ENCODE results near the gene ACP2.

ACP2 gene, protein sequence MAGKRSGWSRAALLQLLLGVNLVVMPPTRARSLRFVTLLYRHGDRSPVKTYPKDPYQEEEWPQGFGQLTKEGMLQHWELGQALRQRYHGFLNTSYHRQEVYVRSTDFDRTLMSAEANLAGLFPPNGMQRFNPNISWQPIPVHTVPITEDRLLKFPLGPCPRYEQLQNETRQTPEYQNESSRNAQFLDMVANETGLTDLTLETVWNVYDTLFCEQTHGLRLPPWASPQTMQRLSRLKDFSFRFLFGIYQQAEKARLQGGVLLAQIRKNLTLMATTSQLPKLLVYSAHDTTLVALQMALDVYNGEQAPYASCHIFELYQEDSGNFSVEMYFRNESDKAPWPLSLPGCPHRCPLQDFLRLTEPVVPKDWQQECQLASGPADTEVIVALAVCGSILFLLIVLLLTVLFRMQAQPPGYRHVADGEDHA

DNA sequence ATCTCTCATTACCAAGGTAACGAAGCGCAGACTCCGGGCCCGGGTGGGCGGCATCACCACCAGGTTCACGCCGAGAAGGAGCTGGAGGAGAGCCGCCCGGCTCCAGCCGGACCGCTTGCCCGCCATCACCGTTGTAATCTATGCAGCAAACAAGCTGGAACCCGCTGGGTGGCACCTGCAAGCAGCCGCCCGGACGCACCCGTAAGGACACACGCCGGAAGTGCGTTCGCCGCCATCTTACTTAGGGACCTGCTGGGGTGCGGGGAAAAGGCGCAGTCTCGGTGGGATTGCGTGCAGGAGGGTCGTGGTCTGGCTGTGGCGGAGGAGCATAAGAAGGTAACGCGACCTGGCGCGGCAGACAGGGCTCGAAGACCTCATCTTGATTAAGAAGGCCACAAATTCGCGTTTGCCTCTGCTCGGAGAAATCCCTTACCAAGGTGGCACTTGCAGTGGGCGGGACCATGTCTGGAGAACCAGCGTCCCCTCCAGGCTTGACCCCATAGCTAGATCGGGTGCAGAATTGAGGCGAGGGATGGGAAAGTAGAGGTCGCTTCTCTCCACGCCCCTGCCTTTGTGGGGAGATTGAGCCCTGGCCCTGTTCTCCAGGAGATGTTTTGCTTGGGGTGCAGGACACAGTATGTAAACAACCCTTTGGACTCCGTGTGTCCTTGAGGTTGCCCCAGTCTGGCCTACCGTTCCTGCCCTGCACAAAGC, at the start of gene ACP2:
Gene ACP2 (minus strand): TSS at position 151 of the 714 bp plus-strand sequence. CDS start 25 bp downstream, at position 126.
- peak; percentile 91 for DNase-seq

- DNase-seq = no peak
Observed at GRCh38 chr11:47296045-47296444, 47.4 kb upstream of the ACP2 start.

DNA sequence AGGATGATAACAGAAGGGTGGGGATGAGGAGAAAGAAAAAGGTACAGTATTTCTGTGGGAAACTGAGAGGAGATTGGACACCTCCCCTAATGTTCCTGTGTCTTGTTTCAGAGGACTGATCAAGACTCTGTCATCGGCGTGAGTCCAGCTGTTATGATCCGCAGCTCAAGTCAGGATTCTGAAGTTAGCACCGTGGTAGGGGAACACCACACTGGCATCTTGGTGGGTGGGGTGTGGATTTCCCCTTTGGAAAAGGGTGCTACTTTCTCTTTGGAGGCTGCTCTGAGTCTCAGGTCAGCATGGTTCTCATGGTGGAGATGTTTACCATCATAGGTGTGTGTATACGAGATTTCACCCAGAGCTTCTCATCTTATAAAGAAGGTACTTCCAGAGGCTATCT, 46.8 kb upstream of the ACP2 start:
- no peak for DNase-seq

- DNase-seq = no peak
Observed at GRCh38 chr11:47289856-47290255, 41.2 kb upstream of the ACP2 start.

DNA sequence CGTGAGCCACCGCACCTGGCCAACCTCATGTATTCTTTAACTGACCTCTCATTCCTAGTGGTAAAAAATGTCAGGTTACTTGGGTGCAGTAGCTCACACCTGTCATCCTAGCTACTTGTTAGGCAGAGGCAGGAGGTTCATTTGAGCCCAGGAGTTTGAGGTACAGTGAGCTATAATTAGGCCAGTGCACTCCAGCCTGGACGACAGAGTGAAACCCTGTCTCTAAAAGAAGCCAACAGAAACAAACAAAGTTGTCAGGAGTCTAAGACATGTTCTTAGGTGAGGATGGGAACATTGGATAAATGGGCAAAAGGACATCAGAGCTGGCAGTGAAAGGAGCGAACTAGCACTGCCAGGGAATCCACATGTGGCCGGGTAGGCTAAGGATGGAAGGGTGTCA, 39.5 kb upstream of the ACP2 start:
- no peak for DNase-seq

GRCh38 chr11:47285969-47286770, 37.6 kb upstream of the ACP2 start:
- no peak for DNase-seq

DNA sequence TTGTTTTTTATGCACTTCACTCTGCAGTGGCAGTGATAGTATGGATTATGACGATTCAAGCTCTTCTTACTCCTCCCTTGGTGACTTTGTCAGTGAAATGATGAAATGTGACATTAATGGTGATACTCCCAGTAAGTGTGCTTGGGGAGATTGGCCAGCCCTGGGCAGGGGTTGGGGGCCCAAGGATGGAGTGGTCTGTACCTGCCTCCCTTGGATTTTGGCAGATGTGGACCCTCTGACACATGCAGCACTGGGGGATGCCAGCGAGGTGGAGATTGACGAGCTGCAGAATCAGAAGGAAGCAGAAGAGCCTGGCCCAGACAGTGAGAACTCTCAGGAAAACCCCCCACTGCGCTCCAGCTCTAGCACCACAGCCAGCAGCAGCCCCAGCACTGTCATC, 35.5 kb upstream of the ACP2 start:
- no peak for DNase-seq

DNA sequence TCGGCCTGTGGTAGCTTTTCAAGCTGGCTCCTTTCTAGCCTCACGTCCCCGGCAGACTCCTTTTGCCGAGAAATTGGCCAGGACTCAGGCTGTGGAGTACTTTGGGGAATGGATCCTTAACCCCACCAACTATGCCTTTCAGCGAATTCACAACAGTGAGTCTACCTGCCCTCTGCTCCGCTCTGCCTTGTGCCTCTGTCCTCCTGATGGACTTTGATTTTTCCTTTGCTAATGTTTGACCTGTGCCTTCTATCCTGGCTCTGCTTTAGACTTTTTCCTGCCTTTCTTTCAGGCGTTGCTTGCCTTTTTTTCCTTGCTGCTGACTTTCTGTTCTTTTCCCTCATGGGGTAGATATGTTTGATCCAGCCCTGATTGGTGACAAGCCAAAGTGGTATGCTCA, 33.8 kb upstream of the ACP2 start:
- DNase-seq = no peak

DNA sequence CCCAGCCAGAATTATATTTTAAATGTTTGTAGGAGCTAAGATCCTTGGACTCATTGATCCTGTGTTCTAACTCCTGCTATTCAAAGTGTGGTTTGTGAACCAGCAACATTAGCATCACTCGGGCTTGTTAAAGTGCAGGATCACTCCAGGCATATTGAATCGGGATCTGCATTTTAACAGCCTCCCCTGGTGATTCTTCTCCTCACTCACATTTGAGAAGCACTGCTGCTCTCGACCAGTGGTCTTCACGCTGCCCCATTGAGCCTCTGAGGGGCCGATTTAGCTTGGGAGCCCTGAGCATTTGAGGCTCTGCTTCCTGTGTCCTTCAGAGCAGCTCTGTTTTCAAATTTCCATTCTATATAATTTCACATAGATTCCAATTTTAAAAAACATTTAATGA, 32.2 kb upstream of the ACP2 start:
- no peak for DNase-seq

DNA sequence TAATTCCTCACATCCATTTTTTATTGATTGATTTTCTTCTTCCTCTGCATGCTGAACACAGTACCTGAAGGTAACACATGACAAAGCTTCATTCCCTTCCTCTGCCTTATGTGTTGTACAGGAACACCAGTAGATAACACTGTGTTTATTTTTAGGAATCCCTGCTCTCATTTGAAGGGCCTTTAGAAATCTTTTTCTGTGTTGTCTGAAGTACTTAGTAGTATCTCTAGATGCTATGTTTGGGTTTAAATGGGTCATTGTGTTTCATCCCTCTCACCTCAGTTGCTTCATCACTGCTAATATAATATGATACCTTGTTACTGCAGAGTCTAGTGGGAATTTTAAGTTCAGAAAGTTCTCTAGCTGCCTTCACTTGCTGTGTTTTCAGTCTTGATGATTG, 31.5 kb upstream of the ACP2 start:
- no peak for DNase-seq

GRCh38 chr11:47278769-47279168, 30.2 kb upstream of the ACP2 start:
- DNase-seq = no peak

DNA sequence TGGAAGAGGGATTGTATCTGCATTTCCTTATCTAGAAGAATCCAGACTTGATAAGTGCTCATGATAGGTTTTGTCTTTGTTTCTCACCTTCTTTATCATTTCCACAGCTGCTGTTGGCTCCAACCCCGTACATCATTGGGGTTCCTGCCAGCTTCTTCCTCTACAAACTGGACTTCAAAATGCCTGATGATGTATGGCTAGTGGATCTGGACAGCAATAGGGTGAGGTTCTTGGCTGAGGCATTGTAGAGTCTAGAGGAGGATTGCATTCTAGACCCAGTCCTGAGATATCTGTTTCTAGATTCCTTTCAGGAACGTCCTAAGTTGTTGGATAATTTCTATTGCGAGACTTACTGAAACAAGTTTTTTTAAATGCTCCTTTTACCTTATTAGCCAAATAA, 29.4 kb upstream of the ACP2 start:
- no peak for DNase-seq

- DNase-seq = no peak
Observed at GRCh38 chr11:47276923-47277322, 28.3 kb upstream of the ACP2 start.

DNA sequence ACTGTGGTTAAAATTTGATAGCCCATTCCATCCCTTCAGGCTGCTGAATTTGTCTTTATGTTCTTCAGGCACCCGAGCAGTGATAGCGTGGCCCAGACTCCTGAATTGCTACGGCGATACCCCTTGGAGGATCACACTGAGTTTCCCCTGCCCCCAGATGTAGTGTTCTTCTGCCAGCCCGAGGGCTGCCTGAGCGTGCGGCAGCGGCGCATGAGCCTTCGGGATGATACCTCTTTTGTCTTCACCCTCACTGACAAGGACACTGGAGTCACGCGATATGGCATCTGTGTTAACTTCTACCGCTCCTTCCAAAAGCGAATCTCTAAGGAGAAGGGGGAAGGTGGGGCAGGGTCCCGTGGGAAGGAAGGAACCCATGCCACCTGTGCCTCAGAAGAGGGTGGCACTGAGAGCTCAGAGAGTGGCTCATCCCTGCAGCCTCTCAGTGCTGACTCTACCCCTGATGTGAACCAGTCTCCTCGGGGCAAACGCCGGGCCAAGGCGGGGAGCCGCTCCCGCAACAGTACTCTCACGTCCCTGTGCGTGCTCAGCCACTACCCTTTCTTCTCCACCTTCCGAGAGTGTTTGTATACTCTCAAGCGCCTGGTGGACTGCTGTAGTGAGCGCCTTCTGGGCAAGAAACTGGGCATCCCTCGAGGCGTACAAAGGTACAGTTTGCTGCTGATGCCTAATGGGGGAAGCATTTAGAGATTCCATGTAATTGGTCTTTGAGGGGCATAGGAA, 26.1 kb upstream of the ACP2 start:
- no peak for DNase-seq

DNA sequence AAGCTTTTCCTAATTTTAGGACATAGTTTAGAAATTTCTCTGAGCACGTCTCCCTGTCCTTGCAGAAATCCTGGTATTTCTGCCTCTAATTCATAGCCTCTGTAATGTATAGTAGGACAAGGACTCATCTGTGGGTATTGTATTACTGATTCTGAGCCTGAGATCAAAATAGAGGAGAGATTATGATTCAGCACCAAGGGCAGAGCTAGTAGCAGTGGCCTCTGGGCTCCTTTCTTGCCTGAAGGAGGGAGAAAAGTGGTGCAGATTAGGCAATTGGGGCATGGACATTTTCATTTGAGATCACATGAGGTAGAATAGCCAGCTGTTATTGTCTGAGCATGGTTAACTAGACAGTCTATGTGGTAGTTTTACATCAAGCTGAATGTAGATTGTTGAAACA, 24.1 kb upstream of the ACP2 start:
- DNase-seq = no peak

- DNase-seq = peak; percentile 19
Observed at GRCh38 chr11:47271961-47272661, 23.5 kb upstream of the ACP2 start.

DNA sequence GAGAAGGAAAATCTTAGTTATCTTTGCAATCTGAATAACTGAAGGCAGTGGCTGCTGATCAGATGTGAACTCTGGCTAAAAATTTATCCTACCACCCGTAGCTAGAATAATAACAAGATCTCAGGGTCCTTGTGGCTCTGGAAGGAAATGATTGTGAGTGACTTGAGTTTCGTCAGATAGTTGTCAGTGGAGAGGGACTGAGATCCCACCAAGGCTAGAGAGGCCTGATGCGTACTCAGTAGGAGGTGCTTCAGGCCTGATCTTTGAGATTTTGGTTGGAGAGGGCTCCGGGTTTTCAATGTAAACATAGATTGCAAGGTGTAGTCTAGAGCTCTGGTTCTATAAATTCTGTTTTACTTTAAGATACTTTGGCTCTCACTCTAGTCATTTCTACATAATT, 22.7 kb upstream of the ACP2 start:
- no peak for DNase-seq

DNA sequence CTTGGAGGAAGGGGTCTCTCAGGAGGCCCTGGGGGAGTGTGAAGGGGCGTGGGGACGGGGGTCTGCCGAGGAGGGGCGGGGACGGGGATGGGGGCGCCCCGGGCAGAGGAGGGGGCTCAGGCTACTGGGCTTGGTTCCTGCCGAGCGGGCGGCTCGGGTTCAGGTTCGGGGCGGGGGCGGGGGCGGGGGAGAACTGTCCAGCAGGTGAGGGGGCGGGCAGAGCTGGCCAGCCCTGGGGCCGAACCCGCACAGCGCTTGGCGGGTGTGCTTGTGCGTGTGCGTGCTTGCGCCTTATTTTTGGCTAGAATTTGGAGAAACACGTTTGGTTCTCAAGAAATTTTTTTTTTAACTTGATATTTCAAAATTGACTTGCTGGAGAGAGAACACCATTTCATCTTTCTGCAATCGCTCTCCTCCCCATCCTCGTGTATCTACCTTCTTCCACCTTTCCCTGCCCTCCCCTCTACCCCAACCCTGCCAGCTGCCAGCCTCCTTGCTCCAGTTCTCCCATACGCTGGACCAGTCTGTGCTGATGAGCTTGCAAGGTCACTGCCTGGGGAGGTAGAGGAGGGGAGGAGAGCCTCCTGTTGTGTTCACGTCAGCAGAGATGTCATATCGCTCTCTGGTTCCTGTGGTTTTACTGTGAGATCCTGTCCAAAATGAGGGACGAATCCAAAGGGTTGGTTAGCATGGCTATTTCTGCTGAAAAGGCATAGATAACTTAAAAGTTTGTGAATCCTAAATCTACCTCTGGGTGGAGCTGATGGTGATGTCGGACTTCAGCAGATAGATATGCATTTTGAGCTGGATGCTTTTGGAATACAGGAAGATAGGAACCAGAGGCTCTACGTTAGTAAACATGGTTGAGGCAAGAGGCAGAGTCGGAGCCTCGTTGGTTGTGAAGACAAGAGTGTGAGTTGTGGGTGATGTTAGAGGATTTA, 22.0 kb upstream of the ACP2 start:
- DNase-seq = no peak

- peak; percentile 83 for DNase-seq
Observed at GRCh38 chr11:47269829-47270305, 21.3 kb upstream of the ACP2 start, which contains the start of gene MADD. Gene MADD (plus strand): TSS chr11:47270133.

DNA sequence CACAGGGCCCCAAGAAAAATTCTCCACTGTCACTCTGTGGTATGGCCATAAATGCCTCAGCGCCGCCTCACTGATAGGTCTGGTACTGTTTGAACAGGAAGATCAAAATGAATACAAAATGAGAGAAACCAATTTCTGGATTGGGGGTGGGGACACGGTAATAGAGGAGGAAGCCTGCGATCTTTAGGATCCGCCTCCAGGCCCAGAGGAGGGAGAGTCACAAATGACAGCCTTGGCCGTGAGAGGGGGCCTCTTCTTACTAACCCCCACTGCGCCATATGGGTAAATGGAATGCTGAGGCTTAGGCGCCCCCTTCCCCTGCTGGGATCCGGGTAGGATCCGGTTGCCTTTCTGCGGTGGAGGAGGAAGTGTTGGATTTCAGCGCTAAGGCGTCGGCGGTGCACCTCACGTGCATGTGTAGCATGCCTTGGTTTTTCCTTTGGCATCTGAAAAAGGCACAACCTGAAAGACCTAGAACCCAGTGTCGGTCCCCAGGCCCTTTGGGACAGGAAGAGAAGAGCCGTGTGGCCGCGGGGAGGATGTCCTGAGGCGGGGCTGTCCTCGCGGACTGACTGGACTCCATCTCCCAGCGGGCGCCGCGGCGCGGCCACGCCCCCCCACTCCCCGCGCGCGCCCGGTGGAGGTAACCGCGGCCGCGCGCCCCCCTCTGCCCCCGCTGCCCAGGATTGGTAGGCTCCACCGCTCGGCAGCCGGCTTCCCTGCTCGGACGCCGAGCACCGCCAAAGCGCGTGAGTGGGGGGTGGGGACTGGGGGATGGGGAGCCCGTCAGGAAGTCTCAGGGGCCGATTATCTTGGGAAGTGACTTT, 20.6 kb upstream of the ACP2 start:
- DNase-seq = peak; percentile 86

Measured in NCI-H2171 (cell line).